Measurements from ENCODE around the gene ZFAND3.

GRCh38 chr6:38024908-38025307 is 205.4 kb downstream of the ZFAND3 start:
- TF ChIP-seq CTCF (IDR thresholded peaks at IDR 0.05) (no peak), POLR2A (IDR thresholded peaks at IDR 0.05; ENCODE audit: low read length) (no peak), HMGXB4 (CRISPR knock-in tag; IDR thresholded peaks at IDR 0.05; ENCODE audit: borderline replicate concordance) (no peak)

Data from A549 (cell line).